Smooth muscle cell (in vitro differentiated cells): ENCODE measurements around the gene FBN2. TPM values are rescaled to one million over a fixed set of nuclear protein-coding genes. Genes with fewer than 3 reads are reported as not detected.

Experiments used
- DNase-seq: peaks from one replicate; lab custom pipeline; 2025; ENCODE audit not compliant: unreplicated experiment; lab: John Stamatoyannopoulos, UW
- H2AFZ ChIP-seq: fragments of 200-600 bp; sonication (generic); 2 replicates; pipeline ENCODE4 v1.6.0; 2016; ENCODE audit warnings: antibody characterized with exemption, low read depth, mild to moderate bottlenecking
- H3F3A ChIP-seq: fragments of 200-600 bp; sonication (generic); 2 replicates; pipeline ENCODE4 v1.6.0; 2017; ENCODE audit warnings: antibody characterized with exemption, low read depth
- H3K27ac ChIP-seq: fragments of 200-600 bp; sonication (generic); 2 replicates; pipeline ENCODE4 v1.5.1; 2016; ENCODE audit warnings: low read depth, mild to moderate bottlenecking
- H3K27me3 ChIP-seq: fragments of 200-600 bp; sonication (generic); 2 replicates; pipeline ENCODE4 v1.6.1; 2016; ENCODE audit warnings: low read depth, mild to moderate bottlenecking
- H3K36me3 ChIP-seq: fragments of 200-600 bp; sonication (generic); 2 replicates; pipeline ENCODE4 v1.5.1; 2016; ENCODE audit warnings: low read depth
- H3K4me1 ChIP-seq: fragments of 200-600 bp; sonication (generic); 2 replicates; pipeline ENCODE4 v1.5.1; 2016; ENCODE audit warnings: low read depth
- H3K4me2 ChIP-seq: fragments of 200-600 bp; sonication (generic); 2 replicates; pipeline ENCODE4 v1.6.0; 2016; ENCODE audit warnings: mild to moderate bottlenecking
- H3K4me3 ChIP-seq: fragments of 200-600 bp; sonication (generic); 2 replicates; pipeline ENCODE4 v1.5.1; 2016; ENCODE audit warnings: mild to moderate bottlenecking
- H3K79me2 ChIP-seq: fragments of 200-600 bp; sonication (generic); 2 replicates; pipeline ENCODE4 v1.6.0; 2016; ENCODE audit warnings: low read depth, mild to moderate bottlenecking
- H3K9ac ChIP-seq: fragments of 200-600 bp; sonication (generic); 2 replicates; pipeline ENCODE4 v1.6.0; 2016; ENCODE audit warnings: low read depth
- H3K9me3 ChIP-seq: fragments of 200-600 bp; sonication (generic); replicated peaks from 2 replicates; pipeline ENCODE4 v1.5.1; 2016; ENCODE audit warnings: low read depth
- H4K20me1 ChIP-seq: fragments of 200-600 bp; sonication (generic); 2 replicates; pipeline ENCODE4 v1.6.0; 2016; ENCODE audit warnings: low read depth
- WGBS: methylation state at CpG from one replicate; pipeline ENCODE4 v1.1.7; 2016; ENCODE audit warnings: low lambda C conversion rate; 5-methylcytosine and 5-hydroxymethylcytosine counted together
- polyA plus RNA-seq: library from polyadenylated mRNA; unstranded; fragments of >200 nt; fragmentation: Nextera tagmentation; extraction: Ambion mirVana; gene quantifications from 2 replicates; pipeline ENCODE4 v1.2.1, GENCODE V29; 2016
- total RNA-seq: library from RNA; depleted of rRNA; stranded (reverse); fragments of >200 nt; gene quantifications from 2 replicates; pipeline ENCODE4 v1.2.3, GENCODE V29; 2014
- TF ChIP-seq, protein P1 (sequence below): fragments of 200-600 bp; sonication (generic); IDR thresholded peaks from 2 replicates; pipeline ENCODE4 v1.5.1; 2017; ENCODE audit warnings: borderline replicate concordance, mild to moderate bottlenecking, antibody characterized with exemption; ENCODE audit not compliant: insufficient read depth, poor library complexity, severe bottlenecking

FBN2 gene
- total and polyA plus RNA-seq, 2 experiments from 2014 or later: 17.2 to 25.9 TPM

DNA sequence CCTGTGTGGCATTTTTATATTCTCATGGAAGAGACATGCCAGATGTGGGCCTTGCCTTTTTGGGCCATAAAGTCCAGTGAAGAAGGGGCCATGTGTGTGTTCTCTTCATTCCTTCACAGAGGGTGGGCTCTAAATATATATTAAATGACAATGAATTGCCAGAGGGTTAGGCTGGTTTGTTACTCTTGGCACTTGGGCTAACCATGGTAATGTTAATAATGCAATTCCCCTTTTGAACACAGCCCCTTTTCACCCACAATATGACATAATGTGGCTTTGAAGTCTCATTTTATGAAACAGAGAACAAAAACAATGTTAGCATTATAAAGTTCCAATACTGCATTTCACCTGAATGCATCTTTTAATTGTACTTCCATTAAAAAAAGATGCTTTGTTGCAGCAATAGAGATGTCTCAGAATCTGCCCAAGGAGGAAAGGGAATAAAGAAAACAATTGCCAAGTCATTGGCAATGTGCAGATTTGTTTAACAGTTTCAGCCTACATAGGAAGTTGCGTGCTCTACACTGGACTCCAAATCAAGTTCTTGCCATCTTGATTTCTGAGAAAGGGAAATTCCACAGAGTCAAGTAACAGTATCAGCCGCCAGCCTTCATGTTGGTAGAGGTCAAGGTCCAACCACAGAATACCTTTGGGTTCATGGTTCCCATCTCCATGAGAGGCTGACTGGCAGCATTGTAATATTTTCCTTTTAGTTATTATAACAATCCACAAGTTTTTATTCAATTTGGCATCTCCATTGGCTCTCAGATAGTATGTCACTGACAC is 312.6 kb downstream of the FBN2 start:
- Histone ChIP-seq H3K27ac (no peak overlapping the region), H3K4me1 (no peaks in the 10 kb centered on the region), H3K4me3 (no peak overlapping the region), H2AFZ (no peak overlapping the region), H4K20me1 (no peaks in the 10 kb centered on the region), H3K9ac (no peak overlapping the region), H3K4me2 (no peak overlapping the region), H3K36me3 (no peaks in the 10 kb centered on the region), H3F3A (no peaks in the 10 kb centered on the region), H3K27me3 (peaks cover 10% of the 10 kb centered on the region), H3K79me2 (no peaks in the 10 kb centered on the region), H3K9me3 (no peaks in the 10 kb centered on the region)
- TF ChIP-seq, protein P1, sequence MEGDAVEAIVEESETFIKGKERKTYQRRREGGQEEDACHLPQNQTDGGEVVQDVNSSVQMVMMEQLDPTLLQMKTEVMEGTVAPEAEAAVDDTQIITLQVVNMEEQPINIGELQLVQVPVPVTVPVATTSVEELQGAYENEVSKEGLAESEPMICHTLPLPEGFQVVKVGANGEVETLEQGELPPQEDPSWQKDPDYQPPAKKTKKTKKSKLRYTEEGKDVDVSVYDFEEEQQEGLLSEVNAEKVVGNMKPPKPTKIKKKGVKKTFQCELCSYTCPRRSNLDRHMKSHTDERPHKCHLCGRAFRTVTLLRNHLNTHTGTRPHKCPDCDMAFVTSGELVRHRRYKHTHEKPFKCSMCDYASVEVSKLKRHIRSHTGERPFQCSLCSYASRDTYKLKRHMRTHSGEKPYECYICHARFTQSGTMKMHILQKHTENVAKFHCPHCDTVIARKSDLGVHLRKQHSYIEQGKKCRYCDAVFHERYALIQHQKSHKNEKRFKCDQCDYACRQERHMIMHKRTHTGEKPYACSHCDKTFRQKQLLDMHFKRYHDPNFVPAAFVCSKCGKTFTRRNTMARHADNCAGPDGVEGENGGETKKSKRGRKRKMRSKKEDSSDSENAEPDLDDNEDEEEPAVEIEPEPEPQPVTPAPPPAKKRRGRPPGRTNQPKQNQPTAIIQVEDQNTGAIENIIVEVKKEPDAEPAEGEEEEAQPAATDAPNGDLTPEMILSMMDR: no peak
- no peak for DNase-seq
- WGBS: 97% methylated on average over 2 of the region's 2 CpGs

DNA sequence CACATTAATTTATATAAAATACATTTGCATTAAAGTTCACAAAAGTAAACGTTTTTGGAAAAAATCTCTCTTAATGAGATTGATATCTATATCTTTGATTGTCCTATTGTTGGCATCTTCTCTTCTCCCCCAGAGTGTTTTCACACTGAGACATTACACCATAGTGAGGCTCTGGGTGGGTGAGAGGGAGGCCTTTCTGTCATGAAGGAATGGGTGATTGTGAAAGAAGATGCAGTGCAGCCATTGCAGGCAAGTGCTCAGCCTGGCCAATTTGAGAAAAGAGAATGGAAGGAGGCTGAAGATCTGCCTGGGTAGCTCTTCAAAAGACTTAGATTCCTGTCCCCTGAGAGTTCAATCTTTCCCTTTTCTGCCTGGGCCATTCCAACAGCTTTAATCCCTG is 313.7 kb downstream of the FBN2 start:
- 84% methylated on average over 1 of the region's 1 CpG for WGBS
- Histone ChIP-seq H3K4me1 (no peaks in the 10 kb centered on the region), H3F3A (no peaks in the 10 kb centered on the region), H3K36me3 (no peaks in the 10 kb centered on the region), H3K9ac (no peak overlapping the region), H3K4me2 (no peak overlapping the region), H4K20me1 (no peaks in the 10 kb centered on the region), H3K9me3 (no peaks in the 10 kb centered on the region), H3K4me3 (no peak overlapping the region), H3K27ac (no peak overlapping the region), H3K27me3 (peaks cover 10% of the 10 kb centered on the region), H2AFZ (no peak overlapping the region), H3K79me2 (no peaks in the 10 kb centered on the region)
- TF ChIP-seq, protein P1: no peak
- no peak for DNase-seq

DNA sequence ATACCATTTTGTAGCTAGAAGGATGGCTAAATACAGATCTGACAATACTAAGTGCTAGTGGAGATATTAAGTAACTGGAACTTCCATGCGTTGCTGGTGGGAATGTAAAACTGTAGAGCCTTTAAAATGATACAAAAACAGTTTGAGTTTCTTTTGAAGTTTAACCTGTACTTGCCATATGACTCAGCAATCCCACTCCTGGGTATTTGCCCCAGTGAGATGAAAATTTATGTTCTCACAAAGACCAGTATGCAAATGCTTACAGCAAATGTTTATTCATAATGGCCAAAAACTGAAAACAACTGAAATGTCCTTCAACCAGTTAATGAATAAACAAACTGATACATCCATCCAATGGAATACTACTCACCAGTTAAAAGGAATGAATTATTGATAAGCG is 317.2 kb downstream of the FBN2 start:
- 91% methylated on average over 2 of the region's 2 CpGs for WGBS

More for the DNA sequence above, 317.2 kb downstream of the FBN2 start:
- Histone ChIP-seq H3K9ac (no peak overlapping the region), H3F3A (no peaks in the 10 kb centered on the region), H3K27ac (no peak overlapping the region), H2AFZ (no peak overlapping the region), H3K27me3 (peaks cover 10% of the 10 kb centered on the region), H3K4me2 (no peak overlapping the region), H3K9me3 (no peaks in the 10 kb centered on the region), H3K36me3 (no peaks in the 10 kb centered on the region), H3K4me3 (no peak overlapping the region), H3K4me1 (no peaks in the 10 kb centered on the region), H4K20me1 (no peaks in the 10 kb centered on the region), H3K79me2 (no peaks in the 10 kb centered on the region)
- TF ChIP-seq, protein P1: no peak
- no peak for DNase-seq
